Ecto neural progenitor cell (in vitro differentiated cells): ENCODE results near the gene ERN1.
A peak's percentile ranks its signal among the peaks of the same experiment; 100 is the strongest.

Experiments used
- DNase-seq: peaks from one replicate; pipeline ENCODE4 v3.0.0-alpha.2; 2018; ENCODE audit warnings: low spot score

Gene ERN1

GRCh38 chr17:64004218-64004770, 125.7 kb downstream of the ERN1 start:
- no peak for DNase-seq

- no peak for DNase-seq
These were observed 126.3 kb downstream of the ERN1 start for GRCh38 chr17:64003526-64004121.

GRCh38 chr17:64002658-64003525, 127.1 kb downstream of the ERN1 start:
- DNase-seq, result no peak

GRCh38 chr17:64001763-64002529, 128.0 kb downstream of the ERN1 start:
- no peak for DNase-seq

DNA sequence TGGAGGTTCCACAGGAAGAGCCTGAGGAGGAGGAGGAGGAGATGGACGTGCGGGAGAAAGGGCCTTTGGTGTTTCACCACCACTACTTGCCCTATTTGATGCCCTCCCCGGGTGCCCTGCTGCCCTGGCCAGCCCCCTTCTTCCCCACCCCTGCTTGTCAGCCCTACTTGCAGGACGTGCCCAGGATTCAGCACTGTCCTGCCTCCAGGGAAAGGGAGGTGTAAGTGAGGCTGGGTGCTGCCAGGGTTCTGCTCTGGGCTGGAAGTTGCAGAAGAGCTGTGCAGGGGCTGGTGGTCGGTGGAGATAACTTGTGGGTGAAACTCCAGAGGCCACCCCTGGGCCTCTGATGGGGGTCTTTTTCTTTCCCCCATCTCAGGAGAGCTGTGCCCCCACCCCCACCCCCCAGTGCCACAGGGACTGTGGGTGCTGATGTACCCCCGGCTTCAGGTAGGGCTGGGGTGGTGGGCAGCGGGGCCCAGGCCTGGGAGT, 128.8 kb downstream of the ERN1 start:
- DNase-seq, result no peak

- DNase-seq, result no peak
These were observed 130.0 kb downstream of the ERN1 start for GRCh38 chr17:63999680-64000531.

DNA sequence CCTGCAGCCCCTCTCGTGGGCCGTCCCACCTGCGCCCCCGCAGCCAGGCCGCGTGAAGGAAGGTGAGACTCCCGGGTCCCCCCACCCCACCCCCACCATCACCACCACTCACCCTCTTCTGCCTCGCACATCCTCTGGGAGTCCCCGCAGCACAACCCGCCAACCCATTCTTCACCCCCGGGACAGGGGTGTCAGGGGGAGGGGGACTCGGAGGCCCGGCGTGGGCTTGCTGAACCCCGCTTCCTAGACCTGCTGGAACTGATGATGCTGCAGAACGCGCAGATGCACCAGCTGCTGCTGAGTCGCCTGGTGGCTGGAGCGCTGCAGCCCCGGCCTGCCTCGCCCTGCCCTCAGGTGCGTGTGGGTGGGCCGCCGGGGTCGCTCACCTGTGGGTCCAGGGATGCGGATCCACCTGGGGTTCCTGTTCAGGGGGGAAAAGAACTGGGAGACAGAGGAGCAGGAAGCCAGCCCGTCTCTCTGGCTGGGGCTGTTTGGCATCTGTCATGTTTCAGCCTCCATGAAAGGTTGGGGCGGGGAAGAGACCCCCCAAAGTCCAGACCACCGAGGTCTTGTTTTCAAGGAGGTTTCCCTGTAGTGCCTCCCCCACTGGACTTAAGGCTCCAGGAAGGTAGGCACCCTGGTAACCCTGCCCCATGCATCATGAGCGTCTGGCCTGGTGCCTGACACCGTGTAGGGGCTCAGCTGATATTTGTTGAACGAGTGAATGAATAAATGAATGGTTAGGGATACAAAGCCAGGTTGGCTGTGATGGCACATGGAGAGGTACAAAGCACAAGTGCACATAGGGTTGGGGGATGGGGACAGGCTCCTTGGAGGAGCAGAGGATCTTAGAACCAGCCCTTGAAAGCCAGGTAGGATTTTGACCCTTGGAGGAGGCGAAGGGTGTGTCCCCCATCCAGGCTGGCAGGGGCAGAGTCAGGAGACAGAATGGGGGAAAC, 130.9 kb downstream of the ERN1 start:
- no peak for DNase-seq

GRCh38 chr17:63998050-63998720, 131.8 kb downstream of the ERN1 start, which contains the start of gene PRR29:
Gene PRR29, plus strand, starts transcription at chr17:63998351. Its CDS starts 14 bp downstream, at chr17:63998365.
- DNase-seq, result peak; percentile 92

- DNase-seq, result no peak
These were observed 132.4 kb downstream of the ERN1 start for GRCh38 chr17:63997341-63998048.

- DNase-seq, result peak; percentile 15
These were observed 133.3 kb downstream of the ERN1 start for GRCh38 chr17:63996430-63997182.

DNA sequence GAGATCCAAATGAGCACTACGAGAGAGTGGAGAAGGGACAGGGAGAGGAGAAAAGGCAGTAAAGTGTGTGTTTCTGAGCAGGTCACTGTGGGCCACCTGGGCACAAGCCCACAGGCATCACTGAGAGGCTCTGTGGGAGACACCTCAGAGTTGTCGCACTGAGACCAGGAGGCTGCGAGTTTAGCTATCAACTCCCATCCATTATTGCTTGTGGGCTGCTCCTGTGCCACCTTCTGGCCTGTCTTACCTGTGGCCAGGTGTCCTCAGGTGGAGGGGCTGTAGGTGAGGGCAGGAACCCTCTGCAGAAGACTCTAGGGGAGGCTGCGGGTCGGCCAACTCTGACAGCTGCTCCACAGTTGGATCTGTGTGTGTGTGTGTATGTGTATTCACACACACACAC, 134.3 kb downstream of the ERN1 start:
- DNase-seq, result peak; percentile 42

- DNase-seq, result peak; percentile 39
These were observed 136.5 kb downstream of the ERN1 start for GRCh38 chr17:63993368-63993985.

- DNase-seq, result no peak
These were observed 138.3 kb downstream of the ERN1 start for GRCh38 chr17:63991611-63992010.

GRCh38 chr17:63989622-63990345, 140.2 kb downstream of the ERN1 start:
- DNase-seq, result peak; percentile 50
